ENCODE measurements around the gene ADGRD1.
A peak's percentile ranks its signal among the peaks of the same experiment; 100 is the strongest.

Gene ADGRD1

DNA sequence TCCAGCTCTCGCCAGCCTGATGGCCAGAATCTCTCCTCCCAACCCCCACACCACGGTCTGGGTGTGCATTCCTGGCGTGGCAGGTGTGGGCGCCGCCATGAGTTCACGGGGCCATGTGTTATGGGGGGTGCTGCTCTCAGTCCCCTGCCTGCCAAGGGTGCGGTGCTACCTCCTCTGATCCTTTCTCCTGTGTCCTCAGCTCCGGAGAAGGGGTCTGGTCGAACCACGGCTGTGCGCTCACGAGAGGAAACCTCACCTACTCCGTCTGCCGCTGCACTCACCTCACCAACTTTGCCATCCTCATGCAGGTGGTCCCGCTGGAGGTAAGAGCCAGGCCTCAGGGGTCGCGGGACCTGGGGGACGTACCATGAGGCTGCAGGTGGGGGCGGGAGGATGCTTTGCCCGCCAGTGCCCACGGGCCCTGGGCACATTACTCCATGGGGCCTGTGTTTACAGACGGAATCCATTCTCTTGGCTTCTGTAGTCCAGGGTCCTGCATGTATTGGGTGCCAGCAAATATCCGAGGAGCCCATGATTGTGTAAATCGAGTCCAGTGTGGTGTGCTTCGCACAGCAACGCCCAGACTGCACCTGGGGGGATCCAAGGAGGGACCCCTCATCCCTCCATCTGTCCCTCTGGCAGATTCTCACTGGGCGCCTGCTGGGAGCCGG lies 130.8 kb downstream of the ADGRD1 start:
- H3K9me3 Mint-ChIP-seq, result no peaks in the 10 kb centered on the region
- no peaks in the 10 kb centered on the region for H3K36me3 Mint-ChIP-seq (ENCODE audit: low read depth)
- no peaks in the 10 kb centered on the region for H3K27me3 Mint-ChIP-seq (ENCODE audit: low read depth)
- no peak overlapping the region for H3K4me3 Mint-ChIP-seq
- no peak overlapping the region for H3K27ac Mint-ChIP-seq
- H3K4me1 Mint-ChIP-seq (ENCODE audit: low read depth), result no peaks in the 10 kb centered on the region

- Mint-ChIP-seq H3K4me3 (no peak overlapping the region), H3K36me3 (ENCODE audit: low read depth) (no peaks in the 10 kb centered on the region), H3K4me1 (ENCODE audit: low read depth) (no peaks in the 10 kb centered on the region), H3K9me3 (no peaks in the 10 kb centered on the region), H3K27me3 (ENCODE audit: low read depth) (no peaks in the 10 kb centered on the region), H3K27ac (no peak overlapping the region)
Observed at GRCh38 chr12:131085125-131085815, 131.6 kb downstream of the ADGRD1 start.

DNA sequence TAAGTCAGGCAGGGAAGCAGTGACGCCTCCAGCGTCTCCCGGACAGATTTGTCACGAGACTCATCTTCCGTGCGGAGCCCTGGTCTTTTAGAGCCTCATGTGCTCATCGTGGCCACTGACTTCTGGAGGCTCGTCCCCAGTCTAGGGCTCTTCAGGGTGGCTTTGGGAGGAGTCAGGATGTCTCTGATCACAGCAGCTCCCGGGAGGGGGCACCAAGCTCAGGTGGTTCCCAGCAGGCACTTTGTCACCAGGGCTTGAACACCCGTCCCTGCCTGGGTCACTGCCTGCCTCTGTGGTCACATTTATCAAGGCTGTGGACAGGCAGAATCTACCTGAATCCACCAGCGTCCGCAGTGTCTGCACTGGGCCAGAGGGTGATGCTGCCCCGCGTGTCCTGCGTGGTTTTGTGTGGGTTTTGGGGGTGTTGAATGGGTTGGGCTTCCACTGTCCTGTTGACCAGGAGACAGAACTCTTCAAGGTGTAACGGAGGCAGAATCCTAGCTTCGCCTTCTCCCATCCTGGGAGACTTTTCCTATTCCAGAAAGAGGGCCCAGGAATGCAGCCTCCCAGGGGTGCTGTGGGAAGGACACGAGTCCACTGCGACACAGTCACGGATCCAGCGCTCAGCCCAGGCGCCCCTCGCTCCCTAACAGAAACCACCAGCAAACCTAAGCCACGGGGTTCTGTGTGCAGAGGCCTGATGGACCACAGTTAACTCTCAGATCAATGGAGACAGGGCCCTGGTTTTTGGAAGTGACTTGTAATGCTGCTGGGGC lies 132.3 kb downstream of the ADGRD1 start:
- Mint-ChIP-seq H3K4me3 (no peak overlapping the region), H3K36me3 (ENCODE audit: low read depth) (no peaks in the 10 kb centered on the region)

DNA sequence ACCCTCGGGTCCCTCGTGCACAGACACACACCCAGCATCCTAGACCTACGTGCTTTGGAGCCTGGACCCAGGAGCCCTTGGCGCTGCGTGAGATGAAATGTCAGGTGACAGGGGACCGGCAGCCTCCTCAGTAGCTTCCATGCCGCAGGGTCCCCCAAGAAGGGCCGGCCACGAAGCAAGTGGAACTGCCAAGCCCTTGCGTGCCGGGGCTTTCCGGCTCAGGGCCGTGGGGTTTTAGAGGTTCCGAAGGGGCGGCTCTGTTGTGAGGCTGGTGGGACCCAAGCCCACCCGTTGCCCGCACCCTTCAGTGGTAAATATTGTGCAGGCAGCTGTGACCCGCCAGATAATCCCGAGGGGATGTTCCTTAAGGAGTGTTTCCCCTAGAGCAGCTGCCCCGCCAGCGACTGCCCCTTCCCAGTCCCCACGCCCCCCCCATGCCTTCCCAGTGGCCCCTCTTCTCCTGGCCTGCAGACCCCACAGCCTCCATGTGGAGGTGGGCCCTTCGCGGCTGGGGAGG lies 133.7 kb downstream of the ADGRD1 start:
- Mint-ChIP-seq H3K4me1 (ENCODE audit: low read depth) (peaks cover 6% of the 10 kb centered on the region), H3K27ac (no peak overlapping the region)

More for the DNA sequence above, 132.3 kb downstream of the ADGRD1 start:
- Mint-ChIP-seq H3K27ac (no peak overlapping the region), H3K4me1 (ENCODE audit: low read depth) (no peaks in the 10 kb centered on the region), H3K9me3 (no peaks in the 10 kb centered on the region), H3K27me3 (ENCODE audit: low read depth) (no peaks in the 10 kb centered on the region)

GRCh38 chr12:131087991-131088700 lies 134.4 kb downstream of the ADGRD1 start:
- Mint-ChIP-seq H3K9me3 (no peaks in the 10 kb centered on the region), H3K27ac (no peak overlapping the region), H3K27me3 (ENCODE audit: low read depth) (no peaks in the 10 kb centered on the region), H3K36me3 (ENCODE audit: low read depth) (no peaks in the 10 kb centered on the region), H3K4me3 (no peak overlapping the region), H3K4me1 (ENCODE audit: low read depth) (peaks cover 8% of the 10 kb centered on the region)

More for the DNA sequence above, 133.7 kb downstream of the ADGRD1 start:
- Mint-ChIP-seq H3K4me3 (no peak overlapping the region), H3K36me3 (ENCODE audit: low read depth) (no peaks in the 10 kb centered on the region), H3K27me3 (ENCODE audit: low read depth) (no peaks in the 10 kb centered on the region), H3K9me3 (no peaks in the 10 kb centered on the region)

DNA sequence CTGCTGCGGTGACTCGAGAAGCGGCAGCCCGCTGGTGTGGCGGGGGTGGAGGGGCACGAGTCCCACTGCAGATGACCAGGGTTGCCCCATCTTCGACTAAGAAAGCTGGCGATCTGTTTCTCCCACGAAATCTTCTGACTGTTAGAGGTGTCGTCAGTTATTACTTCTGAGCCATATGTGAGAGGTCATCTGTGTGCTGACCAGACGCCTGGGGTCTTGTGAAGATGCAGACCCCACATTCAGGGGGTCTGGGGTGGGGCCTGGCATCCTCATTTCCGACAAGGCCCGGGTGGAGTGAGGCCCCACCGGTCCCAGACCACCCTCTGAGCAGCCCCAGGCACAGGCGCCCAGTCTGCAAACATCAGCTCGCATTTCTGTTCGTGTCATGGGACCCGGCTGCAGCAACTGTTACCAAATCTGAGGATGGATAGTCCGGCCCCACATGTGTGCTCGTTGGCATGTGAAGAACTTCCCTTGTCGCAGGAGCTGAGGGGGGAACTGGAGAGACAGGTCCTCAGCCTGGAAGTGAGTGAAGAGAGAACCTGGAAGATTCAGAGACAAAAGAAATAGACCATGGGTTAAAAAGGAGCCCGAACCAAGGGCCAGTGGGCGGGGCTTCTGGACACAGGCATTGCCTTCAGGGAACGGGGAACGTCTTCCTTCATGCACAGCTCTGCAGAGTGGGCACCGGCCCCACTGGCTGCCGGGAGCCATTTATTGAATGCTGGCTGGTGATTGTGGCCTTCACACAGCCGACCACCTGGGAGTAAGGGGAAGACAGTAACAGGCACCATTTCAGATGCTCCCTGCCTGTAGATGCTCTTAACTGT lies 135.2 kb downstream of the ADGRD1 start:
- no peak overlapping the region for H3K4me3 Mint-ChIP-seq
- H3K4me1 Mint-ChIP-seq (ENCODE audit: low read depth), result peaks cover 11% of the 10 kb centered on the region

DNA sequence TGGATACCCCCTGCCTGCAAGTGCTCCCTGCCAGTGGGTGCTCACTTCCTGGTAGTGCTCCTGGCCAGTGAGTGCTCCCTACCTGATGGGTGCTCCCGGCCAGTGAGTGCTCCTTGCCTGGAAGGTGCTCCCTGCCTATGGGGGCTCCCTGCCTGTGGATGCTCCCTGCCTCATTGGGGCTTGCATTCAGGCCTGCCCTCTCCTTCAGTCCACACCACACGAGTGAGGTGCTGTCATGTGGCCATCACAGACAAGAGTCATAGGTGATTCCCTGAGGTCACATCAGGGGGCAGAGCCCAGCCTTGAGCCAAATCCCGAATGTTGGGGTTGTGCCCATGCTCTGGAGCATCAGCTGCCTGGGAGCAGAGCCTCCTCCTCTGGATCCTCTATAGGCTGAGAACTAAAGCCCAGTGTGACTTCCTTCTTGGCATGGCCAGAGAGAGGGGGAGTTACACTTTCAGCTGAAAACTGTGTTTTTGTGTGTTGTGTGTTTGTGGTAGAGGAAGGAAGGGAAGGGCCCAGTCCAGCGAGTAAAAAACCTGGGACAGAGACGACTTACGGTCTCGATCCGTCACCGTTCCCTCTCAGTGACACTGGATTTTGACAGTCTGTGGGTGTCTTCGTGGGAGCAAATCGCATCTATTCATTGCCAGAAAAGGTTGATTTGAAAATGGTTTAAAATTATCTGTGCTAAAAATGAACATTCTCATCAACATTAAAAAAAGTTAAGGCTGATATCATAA lies 136.0 kb downstream of the ADGRD1 start:
- no peak overlapping the region for H3K27ac Mint-ChIP-seq
- no peaks in the 10 kb centered on the region for H3K27me3 Mint-ChIP-seq (ENCODE audit: low read depth)
- H3K9me3 Mint-ChIP-seq, result no peaks in the 10 kb centered on the region
- no peak overlapping the region for H3K4me3 Mint-ChIP-seq
- H3K4me1 Mint-ChIP-seq (ENCODE audit: low read depth), result peaks cover 11% of the 10 kb centered on the region
- H3K36me3 Mint-ChIP-seq (ENCODE audit: low read depth), result no peaks in the 10 kb centered on the region

More for the DNA sequence above, 135.2 kb downstream of the ADGRD1 start:
- no peaks in the 10 kb centered on the region for H3K36me3 Mint-ChIP-seq (ENCODE audit: low read depth)
- H3K27me3 Mint-ChIP-seq (ENCODE audit: low read depth), result no peaks in the 10 kb centered on the region
- H3K27ac Mint-ChIP-seq, result no peak overlapping the region
- H3K9me3 Mint-ChIP-seq, result no peaks in the 10 kb centered on the region

- Mint-ChIP-seq H3K4me3 (no peak overlapping the region), H3K36me3 (ENCODE audit: low read depth) (no peaks in the 10 kb centered on the region), H3K9me3 (no peaks in the 10 kb centered on the region), H3K4me1 (ENCODE audit: low read depth) (peaks cover 11% of the 10 kb centered on the region), H3K27ac (peak overlapping the region; percentile 50), H3K27me3 (ENCODE audit: low read depth) (no peaks in the 10 kb centered on the region)
Observed at GRCh38 chr12:131090274-131091210, 136.8 kb downstream of the ADGRD1 start.

- H3K9me3 Mint-ChIP-seq, result no peaks in the 10 kb centered on the region
- peaks cover 11% of the 10 kb centered on the region for H3K4me1 Mint-ChIP-seq (ENCODE audit: low read depth)
- peak overlapping the region; percentile 68 for H3K27ac Mint-ChIP-seq
- peak overlapping the region; percentile 17 for H3K4me3 Mint-ChIP-seq
- H3K27me3 Mint-ChIP-seq (ENCODE audit: low read depth), result no peaks in the 10 kb centered on the region
- no peaks in the 10 kb centered on the region for H3K36me3 Mint-ChIP-seq (ENCODE audit: low read depth)
Observed at GRCh38 chr12:131091413-131091975, 137.8 kb downstream of the ADGRD1 start.

GRCh38 chr12:131091976-131092691 lies 138.4 kb downstream of the ADGRD1 start:
- Mint-ChIP-seq H3K4me1 (ENCODE audit: low read depth) (peaks cover 11% of the 10 kb centered on the region), H3K27ac (peak overlapping the region; percentile 68), H3K27me3 (ENCODE audit: low read depth) (no peaks in the 10 kb centered on the region), H3K4me3 (peak overlapping the region; percentile 1), H3K36me3 (ENCODE audit: low read depth) (no peaks in the 10 kb centered on the region), H3K9me3 (no peaks in the 10 kb centered on the region)

DNA sequence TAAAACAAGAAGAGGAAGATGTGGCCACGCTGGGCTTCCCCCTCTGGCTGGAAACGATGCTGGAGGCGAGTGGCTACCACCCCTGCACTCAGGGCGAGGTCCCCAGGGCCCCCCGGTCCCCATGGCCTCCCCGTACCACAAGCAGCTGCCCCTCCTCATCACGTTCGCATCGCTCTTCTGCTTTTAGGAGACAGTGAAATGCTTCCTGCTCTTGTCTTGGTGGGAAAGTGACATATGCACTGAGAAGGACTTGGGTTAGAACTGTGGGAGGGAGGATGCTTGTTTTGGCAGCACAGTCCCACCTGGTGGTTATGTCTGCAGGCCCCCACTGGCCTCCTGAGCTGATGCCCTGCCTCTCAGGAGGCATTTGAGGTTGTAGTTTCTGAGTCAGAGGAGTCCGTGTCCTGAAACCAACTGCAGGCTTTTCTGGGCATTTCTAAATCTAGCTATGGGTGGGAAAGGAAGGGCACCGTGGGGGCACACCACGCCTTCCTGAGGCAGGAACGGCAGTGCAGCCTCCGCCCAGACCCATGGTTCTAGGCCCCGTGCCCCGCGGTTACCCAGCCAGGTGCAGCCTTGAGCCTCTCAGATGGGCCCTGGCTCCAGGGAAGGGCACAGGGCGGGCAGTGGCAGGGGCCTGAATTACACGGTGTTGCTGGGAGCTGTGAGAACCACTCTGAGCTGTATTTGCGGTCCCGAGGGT lies 139.3 kb downstream of the ADGRD1 start:
- peak overlapping the region; percentile 33 for H3K4me3 Mint-ChIP-seq
- peaks cover 11% of the 10 kb centered on the region for H3K4me1 Mint-ChIP-seq (ENCODE audit: low read depth)
- H3K27me3 Mint-ChIP-seq (ENCODE audit: low read depth), result no peaks in the 10 kb centered on the region
- H3K27ac Mint-ChIP-seq, result peak overlapping the region; percentile 52
- H3K9me3 Mint-ChIP-seq, result no peaks in the 10 kb centered on the region
- H3K36me3 Mint-ChIP-seq (ENCODE audit: low read depth), result no peaks in the 10 kb centered on the region
